K562 (cell line): Measurements from ENCODE around the gene SMURF1.

Source experiments
- FOXJ2 ChIP-seq: fragments of 200-800 bp; sonication (Bioruptor generic); IDR thresholded peaks from 2 replicates; pipeline ENCODE4 v1.6.1; 2016; ENCODE audit warnings: missing genetic modification characterization, missing compliant biosample characterization
- POLR2AphosphoS5 ChIP-seq: IDR thresholded peaks from 2 replicates; pipeline ENCODE4 v1.6.1; 2011; ENCODE audit warnings: mild to moderate bottlenecking, low read depth, low read length, moderate library complexity; ENCODE audit not compliant: control insufficient read depth, insufficient read depth
- TAF7 ChIP-seq: fragments of 450-650 bp; IDR thresholded peaks from 2 replicates; pipeline ENCODE4 v1.6.1; 2016; ENCODE audit warnings: missing genetic modification characterization, missing compliant biosample characterization
- ZNF239 ChIP-seq: fragments of 250-450 bp; sonication (Bioruptor Pico); IDR thresholded peaks from 2 replicates; pipeline ENCODE4 v1.4.0; 2020; ENCODE audit warnings: mild to moderate bottlenecking
- TF ChIP-seq, protein P1 (sequence below): fragments of 250-450 bp; sonication (Bioruptor Pico); IDR thresholded peaks from 2 replicates; pipeline ENCODE4 v1.4.0; 2020; ENCODE audit warnings: mild to moderate bottlenecking, moderate library complexity

DNA sequence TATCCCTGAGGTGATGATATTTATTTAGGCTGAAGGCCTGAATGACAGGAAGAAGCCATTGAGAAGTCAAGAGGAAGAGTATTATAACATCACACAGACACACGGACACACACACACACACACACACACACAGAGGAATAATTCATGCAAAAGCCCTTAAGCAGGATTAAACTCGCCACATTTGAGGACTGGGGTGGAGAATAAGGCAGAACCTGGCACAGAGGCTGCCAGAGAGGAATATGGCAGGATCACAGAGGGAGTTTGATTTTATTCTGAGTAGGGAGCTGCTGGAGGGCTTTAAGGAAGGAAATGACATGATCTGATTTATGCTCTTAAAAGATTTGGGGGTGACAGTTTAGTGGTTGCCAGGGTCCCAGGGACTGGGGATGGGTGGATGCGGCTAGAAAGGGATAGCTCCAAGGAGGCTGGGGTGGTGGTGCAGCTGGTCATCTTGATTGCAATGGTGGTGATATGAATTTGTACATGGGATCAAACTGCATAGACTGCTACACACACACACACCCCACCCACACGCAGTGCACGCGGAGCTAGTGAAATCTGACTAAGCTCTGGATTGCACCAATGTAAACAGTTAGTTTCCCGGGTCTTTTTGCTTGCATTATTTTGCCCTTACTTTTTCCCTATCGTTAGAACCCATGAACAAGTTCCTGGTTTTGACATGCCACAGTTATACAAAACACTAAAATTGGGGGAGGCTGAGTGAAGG is 11.2 kb downstream of the SMURF1 start:
- TF ChIP-seq POLR2AphosphoS5 (no peak), TAF7 (tag) (no peak), ZNF239 (CRISPR knock-in tag) (no peak), FOXJ2 (no peak)
- TF ChIP-seq, protein P1, sequence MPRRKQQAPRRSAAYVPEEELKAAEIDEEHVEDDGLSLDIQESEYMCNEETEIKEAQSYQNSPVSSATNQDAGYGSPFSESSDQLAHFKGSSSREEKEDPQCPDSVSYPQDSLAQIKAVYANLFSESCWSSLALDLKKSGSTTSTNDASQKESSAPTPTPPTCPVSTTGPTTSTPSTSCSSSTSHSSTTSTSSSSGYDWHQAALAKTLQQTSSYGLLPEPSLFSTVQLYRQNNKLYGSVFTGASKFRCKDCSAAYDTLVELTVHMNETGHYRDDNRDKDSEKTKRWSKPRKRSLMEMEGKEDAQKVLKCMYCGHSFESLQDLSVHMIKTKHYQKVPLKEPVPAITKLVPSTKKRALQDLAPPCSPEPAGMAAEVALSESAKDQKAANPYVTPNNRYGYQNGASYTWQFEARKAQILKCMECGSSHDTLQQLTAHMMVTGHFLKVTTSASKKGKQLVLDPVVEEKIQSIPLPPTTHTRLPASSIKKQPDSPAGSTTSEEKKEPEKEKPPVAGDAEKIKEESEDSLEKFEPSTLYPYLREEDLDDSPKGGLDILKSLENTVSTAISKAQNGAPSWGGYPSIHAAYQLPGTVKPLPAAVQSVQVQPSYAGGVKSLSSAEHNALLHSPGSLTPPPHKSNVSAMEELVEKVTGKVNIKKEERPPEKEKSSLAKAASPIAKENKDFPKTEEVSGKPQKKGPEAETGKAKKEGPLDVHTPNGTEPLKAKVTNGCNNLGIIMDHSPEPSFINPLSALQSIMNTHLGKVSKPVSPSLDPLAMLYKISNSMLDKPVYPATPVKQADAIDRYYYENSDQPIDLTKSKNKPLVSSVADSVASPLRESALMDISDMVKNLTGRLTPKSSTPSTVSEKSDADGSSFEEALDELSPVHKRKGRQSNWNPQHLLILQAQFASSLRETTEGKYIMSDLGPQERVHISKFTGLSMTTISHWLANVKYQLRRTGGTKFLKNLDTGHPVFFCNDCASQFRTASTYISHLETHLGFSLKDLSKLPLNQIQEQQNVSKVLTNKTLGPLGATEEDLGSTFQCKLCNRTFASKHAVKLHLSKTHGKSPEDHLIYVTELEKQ (CRISPR knock-in tag): no peak
